Stomach (tissue), 4 donors: ENCODE data around the gene SOCS7.

Experiments
- CTCF ChIP-seq, 7 experiments: fragments of 450-650 bp in 4 of 7; fragments of 200-600 bp in 3 of 7; sonication (generic) in 3 of 7; IDR thresholded peaks; one replicate each; pipeline ENCODE4 v1.5.1; 2016 to 2019; ENCODE audit warnings: antibody characterized with exemption in 7 of 7, control low read depth in 2 of 7, mild to moderate bottlenecking in 1 of 7
- EP300 ChIP-seq: sonication (generic); formaldehyde crosslinking; IDR thresholded peaks from one replicate; pipeline ENCODE4 v1.6.1; 2017; ENCODE audit warnings: antibody characterized with exemption

- no peak for TF ChIP-seq CTCF (IDR thresholded peaks at IDR 0.05)
- TF ChIP-seq EP300: no peak
These were observed 13.1 kb downstream of the SOCS7 start for GRCh38 chr17:38364741-38365140.
